Epithelial cell of esophagus (primary cell): ENCODE measurements around the gene INHBA.
A peak's percentile ranks its signal among the peaks of the same experiment; 100 is the strongest.

Experiments
- DNase-seq: peaks from one replicate; pipeline ENCODE4 v3.0.0; 2010; ENCODE audit warnings: low read depth
- H3K4me3 ChIP-seq: 2 replicates; pipeline ENCODE4 v1.5.1; 2011; ENCODE audit warnings: mild to moderate bottlenecking, low read length, control low read depth
- CTCF ChIP-seq: IDR thresholded peaks from 2 replicates; pipeline ENCODE4 v1.5.1; 2011; ENCODE audit warnings: low read depth, mild to moderate bottlenecking, low read length, control low read depth, inconsistent platforms; ENCODE audit not compliant: insufficient read depth; ENCODE audit errors: missing control alignments

The INHBA gene

GRCh38 chr7:41716691-41717090 lies 13.8 kb upstream of the INHBA start:
- H3K4me3 ChIP-seq: no peak overlapping the region
- TF ChIP-seq CTCF: no peak
- DNase-seq: no peak

GRCh38 chr7:41715000-41715399 lies 12.1 kb upstream of the INHBA start:
- TF ChIP-seq CTCF: no peak
- DNase-seq: no peak
- no peak overlapping the region for H3K4me3 ChIP-seq

- TF ChIP-seq CTCF: peak; percentile 66
- DNase-seq: peak; percentile 67
- H3K4me3 ChIP-seq: no peak overlapping the region
These were observed 8.6 kb upstream of the INHBA start for GRCh38 chr7:41711283-41712064.

GRCh38 chr7:41710838-41711237 lies 7.9 kb upstream of the INHBA start:
- H3K4me3 ChIP-seq: no peak overlapping the region
- TF ChIP-seq CTCF: no peak
- DNase-seq: no peak

GRCh38 chr7:41709621-41710020 lies 6.7 kb upstream of the INHBA start:
- TF ChIP-seq CTCF: no peak
- peak; percentile 54 for DNase-seq
- H3K4me3 ChIP-seq: no peak overlapping the region

GRCh38 chr7:41708581-41709358 lies 5.9 kb upstream of the INHBA start:
- TF ChIP-seq CTCF: no peak
- H3K4me3 ChIP-seq: no peak overlapping the region
- DNase-seq: no peak
